ENCODE measurements around the gene GRHL1.

DNA sequence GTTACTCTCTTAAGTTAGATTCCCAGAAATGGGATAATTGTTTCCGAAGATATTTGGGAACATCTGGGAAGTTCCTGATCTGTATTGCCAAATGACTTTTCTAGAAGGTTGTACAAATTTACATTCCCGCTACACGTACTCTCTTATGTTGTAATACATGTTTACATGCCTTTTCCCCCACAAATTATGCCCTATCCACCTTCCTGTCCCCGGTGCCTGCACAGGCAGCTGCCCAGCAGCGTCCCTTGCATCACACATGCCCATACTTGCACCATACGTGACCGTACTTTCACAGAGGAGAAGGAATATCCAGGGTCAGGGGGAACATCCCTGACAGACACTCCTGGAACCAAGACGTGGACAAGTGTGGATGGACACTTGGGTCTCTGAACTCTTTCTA, 67.7 kb downstream of the GRHL1 start:
- TF ChIP-seq, protein P1, sequence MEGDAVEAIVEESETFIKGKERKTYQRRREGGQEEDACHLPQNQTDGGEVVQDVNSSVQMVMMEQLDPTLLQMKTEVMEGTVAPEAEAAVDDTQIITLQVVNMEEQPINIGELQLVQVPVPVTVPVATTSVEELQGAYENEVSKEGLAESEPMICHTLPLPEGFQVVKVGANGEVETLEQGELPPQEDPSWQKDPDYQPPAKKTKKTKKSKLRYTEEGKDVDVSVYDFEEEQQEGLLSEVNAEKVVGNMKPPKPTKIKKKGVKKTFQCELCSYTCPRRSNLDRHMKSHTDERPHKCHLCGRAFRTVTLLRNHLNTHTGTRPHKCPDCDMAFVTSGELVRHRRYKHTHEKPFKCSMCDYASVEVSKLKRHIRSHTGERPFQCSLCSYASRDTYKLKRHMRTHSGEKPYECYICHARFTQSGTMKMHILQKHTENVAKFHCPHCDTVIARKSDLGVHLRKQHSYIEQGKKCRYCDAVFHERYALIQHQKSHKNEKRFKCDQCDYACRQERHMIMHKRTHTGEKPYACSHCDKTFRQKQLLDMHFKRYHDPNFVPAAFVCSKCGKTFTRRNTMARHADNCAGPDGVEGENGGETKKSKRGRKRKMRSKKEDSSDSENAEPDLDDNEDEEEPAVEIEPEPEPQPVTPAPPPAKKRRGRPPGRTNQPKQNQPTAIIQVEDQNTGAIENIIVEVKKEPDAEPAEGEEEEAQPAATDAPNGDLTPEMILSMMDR (optimal IDR thresholded peaks at IDR 0.05 in 1 of 3, IDR thresholded peaks at IDR 0.05 in 1 of 3, conservative IDR thresholded peaks at IDR 0.05 in 1 of 3; ENCODE audit: extremely low read depth in 1 of 3, insufficient read depth in 2 of 3, low read length in 3 of 3), result no peak
- TF ChIP-seq EZH2 (IDR thresholded peaks at IDR 0.05; ENCODE audit: low read length), result no peak
